Upper lobe of left lung (tissue), 6 donors: ENCODE results near the gene OSTF1. TPM values are rescaled to one million over a fixed set of nuclear protein-coding genes. Genes with fewer than 3 reads are reported as not detected.
A peak's percentile ranks its signal among the peaks of the same experiment; 100 is the strongest.

Experiments
- ATAC-seq, 2 donors: fragments of 200-7000 bp; cut with Tn5 transposase; one replicate each; pipeline ENCODE4 v1.9.1; 2022; ENCODE audit warnings: mild to moderate bottlenecking in 2 of 2, moderate library complexity in 2 of 2; ENCODE audit not compliant: low FRiP score in 2 of 2
- DNase-seq, 2 donors: peaks; one replicate each; pipeline ENCODE4 v3.0.0-alpha.2; 2019 to 2020
- H3K27ac ChIP-seq, 4 donors: fragments of 200-600 bp; sonication (generic); one replicate each; pipeline ENCODE4 v1.5.1; 2016 to 2019
- H3K27me3 ChIP-seq, 4 donors: fragments of 200-600 bp; sonication (generic); one replicate each; pipeline ENCODE4 v1.5.1; 2017 to 2019
- H3K36me3 ChIP-seq, 4 donors: fragments of 200-600 bp; sonication (generic); one replicate each; pipeline ENCODE4 v1.5.1; 2016 to 2019
- H3K4me1 ChIP-seq, 4 donors: fragments of 200-600 bp; sonication (generic); one replicate each; pipeline ENCODE4 v1.5.1; 2018 to 2019
- H3K4me3 ChIP-seq, 4 donors: fragments of 200-600 bp; sonication (generic); one replicate each; pipeline ENCODE4 v1.5.1; 2017 to 2019; ENCODE audit warnings: mild to moderate bottlenecking in 2 of 4, moderate library complexity in 1 of 4
- H3K9me3 ChIP-seq, 4 donors: fragments of 200-600 bp; sonication (generic); one replicate each; pipeline ENCODE4 v1.5.1; 2018 to 2019
- CTCF ChIP-seq, 6 experiments: fragments of 450-650 bp in 4 of 6; fragments of 200-600 bp in 2 of 6; sonication (generic) in 2 of 6; IDR thresholded peaks; one replicate each; pipeline ENCODE4 v1.5.1; 2016 to 2019; ENCODE audit warnings: antibody characterized with exemption in 6 of 6
- EP300 ChIP-seq, 4 donors: sonication (generic); formaldehyde crosslinking; IDR thresholded peaks; one replicate each; pipeline ENCODE4 v1.5.1; 2017; ENCODE audit warnings: antibody characterized with exemption in 4 of 4, control low read depth in 2 of 4
- POLR2A ChIP-seq, 4 donors: fragments of 450-650 bp; IDR thresholded peaks; one replicate each; pipeline ENCODE4 v1.5.1; 2016 to 2017; ENCODE audit warnings: antibody characterized with exemption in 4 of 4, mild to moderate bottlenecking in 2 of 4
- POLR2AphosphoS5 ChIP-seq, 2 donors: sonication (generic); formaldehyde crosslinking; IDR thresholded peaks; one replicate each; pipeline ENCODE4 v1.5.1; 2017; ENCODE audit warnings: antibody characterized with exemption in 2 of 2
- WGBS, 2 donors: methylation state at CpG; one replicate each; pipeline ENCODE4 v1.1.5; 2017 to 2018; 5-methylcytosine and 5-hydroxymethylcytosine counted together
- total RNA-seq, 6 donors: library from RNA; depleted of rRNA in 4 of 6; stranded (reverse); fragments of >200 nt in 4 of 6; gene quantifications; one replicate each; pipeline versions ENCODE4 v1.1.0 to v1.2.1, GENCODE V29; 2016 to 2021
- donor health status: DM: no; HTN: no; CAD: no; lungs with moderate emphysema.
- donor health status: DM: no; HTN: yes; CAD: no; lungs with severe emphysema.

The OSTF1 gene
- total RNA-seq, 6 donors from 2014 or later: 17.8 to 84.9 (median 48.9) TPM

DNA sequence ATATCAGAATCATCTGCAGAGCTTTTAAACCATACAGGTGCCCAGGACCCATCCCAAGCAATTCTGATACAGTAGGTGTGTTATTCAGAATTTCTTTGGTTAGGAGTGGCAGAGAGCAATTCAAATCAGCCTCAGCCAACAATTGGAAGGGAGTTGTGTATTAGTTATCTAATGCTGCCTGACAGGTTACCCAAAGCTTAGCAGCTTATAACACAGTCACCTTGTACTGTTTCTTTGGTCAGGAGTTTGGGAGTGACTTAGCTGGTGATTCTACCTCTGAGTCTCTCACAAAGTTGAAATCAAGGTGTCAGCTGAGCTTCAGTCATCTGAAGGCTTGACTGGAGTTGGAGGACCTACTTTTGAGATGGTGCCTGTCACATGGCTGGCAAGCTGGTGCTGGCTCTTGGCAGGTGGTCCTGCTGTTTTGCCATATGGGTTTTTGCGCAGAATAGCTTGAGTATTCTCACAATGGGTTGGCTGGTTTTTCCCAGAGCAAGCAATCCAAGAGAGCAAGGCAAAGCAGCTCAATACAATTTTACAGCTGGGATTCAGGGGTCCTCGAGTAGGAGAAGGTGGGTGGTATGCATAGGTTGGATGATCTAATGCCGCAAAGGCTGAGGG is 41.5 kb upstream of the OSTF1 start:
- no peak overlapping the region for H3K27ac ChIP-seq
- DNase-seq (no peak), ATAC-seq (no peak)
- WGBS, 2 donors: 89 to 90% methylated on average over 3 of the region's 3 CpGs
- no peaks in the 10 kb centered on the region for H3K27me3 ChIP-seq
- no peaks in the 10 kb centered on the region for H3K36me3 ChIP-seq
- H3K4me3 ChIP-seq: no peak overlapping the region
- H3K9me3 ChIP-seq: no peaks in the 10 kb centered on the region
- H3K4me1 ChIP-seq: no peaks in the 10 kb centered on the region
- TF ChIP-seq POLR2A (IDR thresholded peaks at IDR 0.05) (no peak), EP300 (IDR thresholded peaks at IDR 0.05) (no peak), POLR2AphosphoS5 (IDR thresholded peaks at IDR 0.05) (no peak), CTCF (IDR thresholded peaks at IDR 0.05) (no peak)

DNA sequence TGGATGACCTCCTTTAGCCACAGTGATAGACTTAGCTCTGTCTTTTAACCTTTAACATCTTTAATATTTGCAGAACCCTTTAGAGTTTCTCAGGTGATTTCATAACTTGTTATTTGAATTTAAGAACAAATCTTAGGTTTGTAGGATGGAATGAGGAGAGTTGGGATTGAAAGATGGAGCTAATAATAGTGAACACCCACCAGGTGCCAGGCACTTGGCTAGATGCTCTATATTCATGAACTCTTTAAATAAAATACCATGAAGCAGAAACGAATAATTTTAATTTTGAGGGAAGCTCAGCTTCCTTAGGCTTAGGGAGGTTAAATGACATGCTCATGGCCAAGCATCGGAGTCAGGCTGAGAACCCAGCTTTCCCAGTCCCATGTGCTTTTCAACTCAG is 40.8 kb upstream of the OSTF1 start:
- no peaks in the 10 kb centered on the region for H3K36me3 ChIP-seq
- H3K9me3 ChIP-seq: no peaks in the 10 kb centered on the region
- no peak for DNase-seq
- WGBS, 2 donors: 47 to 50% methylated on average over 2 of the region's 2 CpGs
- H3K4me1 ChIP-seq: no peaks in the 10 kb centered on the region
- no peak overlapping the region for H3K27ac ChIP-seq
- ATAC-seq: no peak
- H3K4me3 ChIP-seq: no peak overlapping the region
- no peak for TF ChIP-seq POLR2A (IDR thresholded peaks at IDR 0.05)
- TF ChIP-seq POLR2AphosphoS5 (IDR thresholded peaks at IDR 0.05): no peak
- no peak for TF ChIP-seq EP300 (IDR thresholded peaks at IDR 0.05)
- TF ChIP-seq CTCF (IDR thresholded peaks at IDR 0.05): no peak
- no peaks in the 10 kb centered on the region for H3K27me3 ChIP-seq

DNA sequence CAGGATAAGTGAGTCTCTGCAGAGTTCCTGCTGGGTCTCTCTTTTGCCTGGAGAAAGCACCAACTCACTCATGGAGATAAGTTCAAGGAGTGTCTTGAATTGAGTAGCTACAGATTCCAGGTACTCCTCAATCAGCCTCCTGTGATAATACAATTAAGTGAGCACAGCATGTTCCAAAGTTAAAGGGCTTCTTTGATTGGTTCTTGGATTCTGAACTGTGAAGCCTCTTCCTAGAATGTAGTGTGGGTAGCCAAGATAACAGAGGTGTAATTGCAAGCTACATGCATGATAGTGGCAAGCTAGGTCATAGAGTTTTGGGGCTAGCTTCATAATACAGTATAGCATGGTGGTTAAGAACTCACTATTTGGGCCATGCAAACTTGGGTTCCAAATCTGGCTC is 37.0 kb upstream of the OSTF1 start:
- Histone ChIP-seq H3K27me3 (no peaks in the 10 kb centered on the region), H3K27ac (no peak overlapping the region), H3K4me3 (no peak overlapping the region), H3K9me3 (no peaks in the 10 kb centered on the region), H3K4me1 (no peaks in the 10 kb centered on the region), H3K36me3 (no peaks in the 10 kb centered on the region)
- DNase-seq: no peak
- TF ChIP-seq POLR2AphosphoS5 (IDR thresholded peaks at IDR 0.05) (no peak), POLR2A (IDR thresholded peaks at IDR 0.05) (no peak), CTCF (IDR thresholded peaks at IDR 0.05) (no peak), EP300 (IDR thresholded peaks at IDR 0.05) (no peak)
- no peak for ATAC-seq

DNA sequence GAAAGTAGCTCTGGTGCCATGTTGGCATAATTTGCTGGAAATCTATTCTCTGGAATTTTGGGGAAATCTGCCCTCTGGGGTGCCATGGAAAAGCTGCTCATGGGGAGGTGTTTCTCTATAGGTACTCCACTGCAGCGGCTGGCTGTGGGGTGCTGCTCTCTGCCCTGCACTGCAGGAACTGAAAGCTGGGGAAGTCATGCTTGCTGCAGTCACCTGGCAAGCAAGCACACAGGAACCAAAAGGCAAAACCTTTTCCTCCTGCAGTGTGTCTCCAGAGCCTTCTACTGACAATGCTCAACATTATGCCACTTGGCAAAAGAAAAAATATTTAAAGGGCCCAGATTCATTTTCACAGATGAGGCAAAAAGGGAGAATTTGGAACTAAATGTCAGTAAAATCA is 34.4 kb upstream of the OSTF1 start:
- Histone ChIP-seq H3K4me3 (no peak overlapping the region), H3K4me1 (no peaks in the 10 kb centered on the region), H3K36me3 (no peaks in the 10 kb centered on the region), H3K27ac (no peak overlapping the region), H3K9me3 (no peaks in the 10 kb centered on the region), H3K27me3 (no peaks in the 10 kb centered on the region)
- TF ChIP-seq EP300 (IDR thresholded peaks at IDR 0.05): no peak
- TF ChIP-seq CTCF (IDR thresholded peaks at IDR 0.05): no peak
- TF ChIP-seq POLR2A (IDR thresholded peaks at IDR 0.05): no peak
- no peak for TF ChIP-seq POLR2AphosphoS5 (IDR thresholded peaks at IDR 0.05)
- WGBS, 2 donors: 86 to 100% methylated on average over 1 of the region's 1 CpG
- ATAC-seq: no peak
- DNase-seq: peak in 1 of 2 donors; percentile 16

DNA sequence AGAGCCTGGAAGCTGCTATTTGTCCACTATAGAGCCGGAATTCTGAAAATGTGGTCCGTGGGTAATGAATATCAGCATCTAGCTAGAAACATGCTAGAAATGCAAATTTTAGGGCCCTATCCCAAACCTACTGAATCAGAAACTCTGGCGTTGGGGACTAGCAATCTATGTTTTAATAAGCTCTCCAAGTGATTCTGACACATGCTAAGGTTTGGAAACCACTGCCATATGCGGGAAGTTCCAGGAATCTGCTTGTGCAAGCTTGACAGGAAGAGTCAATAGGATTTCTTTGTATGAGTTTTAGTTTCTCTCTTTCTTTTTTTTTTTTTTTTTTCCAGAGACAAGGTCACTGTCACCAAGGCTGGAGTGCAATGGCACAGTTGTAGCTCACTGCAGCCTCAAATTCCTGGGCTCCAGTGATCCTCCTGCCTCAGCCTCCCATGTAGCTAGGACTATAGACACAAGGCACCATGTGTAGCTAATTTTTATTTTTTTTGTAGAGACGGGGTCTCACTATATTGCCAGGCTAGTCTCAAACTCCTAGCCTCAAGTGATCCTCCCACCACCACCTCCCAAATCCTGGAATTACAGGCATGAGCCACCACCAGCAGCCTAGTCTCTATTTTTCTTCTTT is 33.8 kb upstream of the OSTF1 start:
- no peaks in the 10 kb centered on the region for H3K4me1 ChIP-seq
- ATAC-seq: no peak
- no peaks in the 10 kb centered on the region for H3K9me3 ChIP-seq
- no peak for DNase-seq
- no peak overlapping the region for H3K4me3 ChIP-seq
- H3K27me3 ChIP-seq: no peaks in the 10 kb centered on the region
- no peak overlapping the region for H3K27ac ChIP-seq
- no peaks in the 10 kb centered on the region for H3K36me3 ChIP-seq
- no peak for TF ChIP-seq POLR2AphosphoS5 (IDR thresholded peaks at IDR 0.05)
- no peak for TF ChIP-seq CTCF (IDR thresholded peaks at IDR 0.05)
- TF ChIP-seq POLR2A (IDR thresholded peaks at IDR 0.05): no peak
- no peak for TF ChIP-seq EP300 (IDR thresholded peaks at IDR 0.05)
- WGBS, 2 donors: 79 to 80% methylated on average over 5 of the region's 5 CpGs
